Adrenal gland (tissue), 5 donors: ENCODE results near the gene MCTP1.

Experiments
- POLR2A ChIP-seq, 2 donors: fragments of 450-650 bp; IDR thresholded peaks; one replicate each; pipeline ENCODE4 v1.6.1; 2017; ENCODE audit warnings: antibody characterized with exemption in 2 of 2, mild to moderate bottlenecking in 2 of 2, moderate library complexity in 1 of 2
- TF ChIP-seq, protein P1 (sequence below), 6 experiments: fragments of 450-650 bp in 4 of 6; fragments of 200-600 bp in 2 of 6; sonication (generic) in 1 of 6; IDR thresholded peaks; 1 replicate in 5 of 6; 2 replicates in 1 of 6; pipeline versions ENCODE4 v1.5.1 to v1.8.0; 2016 to 2021; ENCODE audit warnings: antibody characterized with exemption in 6 of 6, mild to moderate bottlenecking in 2 of 6, moderate library complexity in 1 of 6
- donor health status: DM: no; HTN: no; CAD: no.

DNA sequence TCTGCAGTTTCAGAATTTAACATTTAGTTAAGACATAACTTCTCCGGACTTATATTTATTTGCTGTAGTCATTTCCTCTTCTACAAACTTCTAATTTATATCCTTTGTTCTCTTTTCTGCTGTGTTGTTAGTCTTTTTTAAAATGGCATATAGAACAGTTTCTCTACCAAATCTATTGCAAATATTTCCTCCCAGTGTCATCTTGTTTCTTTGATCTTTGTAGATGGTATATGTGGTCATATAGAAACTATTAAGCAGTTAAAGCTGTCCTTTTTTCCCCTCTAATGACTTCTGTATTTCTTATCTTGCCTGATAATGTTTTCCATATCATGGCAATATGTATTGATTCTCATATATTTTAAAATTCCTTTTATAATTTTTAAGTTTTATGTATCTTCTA, 264.5 kb downstream of the MCTP1 start:
- no peak for TF ChIP-seq POLR2A (IDR thresholded peaks at IDR 0.05)
- TF ChIP-seq, protein P1, sequence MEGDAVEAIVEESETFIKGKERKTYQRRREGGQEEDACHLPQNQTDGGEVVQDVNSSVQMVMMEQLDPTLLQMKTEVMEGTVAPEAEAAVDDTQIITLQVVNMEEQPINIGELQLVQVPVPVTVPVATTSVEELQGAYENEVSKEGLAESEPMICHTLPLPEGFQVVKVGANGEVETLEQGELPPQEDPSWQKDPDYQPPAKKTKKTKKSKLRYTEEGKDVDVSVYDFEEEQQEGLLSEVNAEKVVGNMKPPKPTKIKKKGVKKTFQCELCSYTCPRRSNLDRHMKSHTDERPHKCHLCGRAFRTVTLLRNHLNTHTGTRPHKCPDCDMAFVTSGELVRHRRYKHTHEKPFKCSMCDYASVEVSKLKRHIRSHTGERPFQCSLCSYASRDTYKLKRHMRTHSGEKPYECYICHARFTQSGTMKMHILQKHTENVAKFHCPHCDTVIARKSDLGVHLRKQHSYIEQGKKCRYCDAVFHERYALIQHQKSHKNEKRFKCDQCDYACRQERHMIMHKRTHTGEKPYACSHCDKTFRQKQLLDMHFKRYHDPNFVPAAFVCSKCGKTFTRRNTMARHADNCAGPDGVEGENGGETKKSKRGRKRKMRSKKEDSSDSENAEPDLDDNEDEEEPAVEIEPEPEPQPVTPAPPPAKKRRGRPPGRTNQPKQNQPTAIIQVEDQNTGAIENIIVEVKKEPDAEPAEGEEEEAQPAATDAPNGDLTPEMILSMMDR (IDR thresholded peaks at IDR 0.05) = no peak
